Activated CD8-positive, alpha-beta memory T cell treated with anti-CD3 and anti-CD28 coated beads, Interleukin-2, amount 50 U/mL, for 4 hours (primary cell): ENCODE measurements around the gene RELA.
"Not testable (repeated sequence)": the region's sequence is repeated elsewhere in the genome, so short reads cannot be mapped to it uniquely, and the experiment has no call there.

Experiments used
- DNase-seq: peaks from one replicate; pipeline ENCODE4 v3.0.0-alpha.2; 2020

The RELA gene

DNA sequence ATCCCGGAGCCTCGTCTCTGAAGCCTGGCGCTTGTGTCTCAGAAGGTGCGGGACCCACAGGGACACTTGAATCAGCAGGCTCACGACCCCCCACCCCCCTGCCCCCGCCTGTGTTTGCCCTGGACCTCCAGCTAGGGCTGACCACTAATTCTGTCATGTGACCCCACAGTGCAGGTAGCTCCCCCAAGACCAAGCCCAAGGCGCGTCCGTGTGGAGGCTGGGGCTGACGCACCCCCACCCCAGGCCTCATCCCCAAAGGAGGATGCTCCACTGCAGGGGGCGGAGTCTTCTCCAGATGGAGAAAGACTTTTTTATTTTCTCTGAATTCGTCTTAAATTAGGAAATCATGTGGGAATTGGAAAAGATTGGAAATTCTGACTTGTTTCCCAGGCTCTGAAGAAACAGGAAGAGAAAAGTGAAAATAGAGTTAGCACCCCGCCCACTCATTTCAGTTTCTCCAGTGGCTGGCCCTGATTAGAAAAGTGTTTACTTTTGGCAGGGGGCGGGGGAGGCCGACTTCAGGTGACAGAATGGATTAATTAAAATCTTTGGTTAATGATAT is 1.0 kb upstream of the RELA start:
- peak; percentile 50 for DNase-seq

DNA sequence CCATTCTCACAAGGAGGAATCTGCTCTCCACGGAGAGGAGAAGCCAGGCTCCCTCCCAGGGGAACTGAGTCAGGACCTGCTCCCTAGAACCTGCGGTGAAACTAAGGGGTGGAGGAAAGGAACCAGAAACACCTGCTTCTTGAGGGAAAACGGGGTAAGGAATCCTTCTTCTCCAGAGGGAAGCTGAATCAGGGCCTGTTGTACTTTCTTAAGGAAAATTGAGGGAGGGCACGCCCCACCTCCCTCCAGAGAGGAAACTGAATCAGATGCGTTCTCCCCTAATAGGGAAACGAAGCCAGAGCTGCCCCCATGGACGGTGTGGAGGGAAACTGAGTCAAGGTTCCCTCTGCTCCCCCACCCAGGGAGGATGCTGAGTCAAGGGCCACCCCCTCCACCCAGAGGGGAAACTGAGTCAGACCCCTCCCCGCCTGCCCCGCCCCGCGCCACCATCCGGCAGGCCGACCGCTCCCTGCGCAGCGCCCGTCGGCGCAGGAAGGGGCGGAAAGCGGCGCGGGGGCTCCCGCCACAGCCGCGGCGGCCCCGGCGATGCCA is 393 bp downstream of the RELA start:
- no peak for DNase-seq

DNA sequence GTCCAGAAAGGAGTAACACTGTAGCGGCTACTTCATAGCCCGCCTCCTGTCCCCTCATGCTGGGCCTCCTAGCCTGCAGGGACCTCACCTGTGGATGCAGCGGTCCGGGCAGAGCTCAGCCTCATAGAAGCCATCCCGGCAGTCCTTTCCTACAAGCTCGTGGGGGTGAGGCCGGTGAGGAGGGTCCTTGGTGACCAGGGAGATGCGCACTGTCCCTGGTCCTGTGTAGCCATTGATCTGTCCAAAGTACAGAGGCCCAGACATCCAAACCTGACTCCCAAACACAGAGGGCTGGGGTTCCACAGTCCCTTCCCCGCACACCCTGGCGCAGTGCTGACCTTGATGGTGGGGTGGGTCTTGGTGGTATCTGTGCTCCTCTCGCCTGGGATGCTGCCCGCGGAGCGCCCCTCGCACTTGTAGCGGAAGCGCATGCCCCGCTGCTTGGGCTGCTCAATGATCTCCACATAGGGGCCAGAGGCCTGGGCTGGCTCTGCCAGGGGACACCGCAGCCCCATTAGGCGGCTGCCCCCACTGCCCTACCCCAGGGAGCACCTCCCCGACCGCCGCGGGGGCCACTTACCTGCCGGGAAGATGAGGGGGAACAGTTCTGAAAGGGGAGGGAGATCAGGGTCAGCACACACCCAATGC is 993 bp downstream of the RELA start:
- DNase-seq, result no peak

DNA sequence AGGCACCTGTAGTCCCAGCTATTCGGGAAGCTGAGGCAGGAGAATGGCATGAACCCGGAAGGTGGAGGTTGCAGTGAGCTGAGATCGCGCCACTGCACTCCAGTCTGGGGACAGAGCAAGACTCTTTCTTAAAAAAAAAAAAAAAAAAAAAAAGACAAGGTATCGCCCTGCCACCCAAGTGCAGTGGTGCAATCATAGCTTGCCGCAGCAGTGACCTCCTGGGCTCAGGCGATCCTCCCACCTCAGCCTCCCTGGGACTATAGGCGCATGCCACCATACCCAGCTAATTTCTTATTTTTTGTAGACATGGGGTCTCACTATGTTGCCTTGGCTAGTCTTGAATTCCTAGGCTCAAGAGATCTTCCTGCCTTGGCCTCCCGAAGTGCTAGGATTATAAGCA is 1.8 kb downstream of the RELA start:
- not testable (repeated sequence) for DNase-seq

DNA sequence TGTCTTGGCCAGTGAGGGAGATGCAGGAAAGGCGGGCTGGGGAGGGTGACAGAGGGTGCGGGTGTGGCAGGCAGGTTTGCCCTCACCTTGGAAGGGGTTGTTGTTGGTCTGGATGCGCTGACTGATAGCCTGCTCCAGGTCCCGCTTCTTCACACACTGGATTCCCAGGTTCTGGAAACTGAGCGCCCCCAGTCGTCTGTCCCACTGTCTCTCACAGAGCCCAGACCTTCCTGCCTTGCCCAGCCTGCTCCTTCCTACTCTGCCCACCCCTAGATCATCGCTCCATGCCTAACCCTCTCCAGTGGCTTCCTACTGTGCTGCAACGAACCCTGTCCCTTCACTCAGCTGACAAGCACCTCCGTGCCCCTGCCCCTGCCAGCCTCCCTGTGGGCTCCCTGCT is 2.7 kb downstream of the RELA start:
- no peak for DNase-seq

DNA sequence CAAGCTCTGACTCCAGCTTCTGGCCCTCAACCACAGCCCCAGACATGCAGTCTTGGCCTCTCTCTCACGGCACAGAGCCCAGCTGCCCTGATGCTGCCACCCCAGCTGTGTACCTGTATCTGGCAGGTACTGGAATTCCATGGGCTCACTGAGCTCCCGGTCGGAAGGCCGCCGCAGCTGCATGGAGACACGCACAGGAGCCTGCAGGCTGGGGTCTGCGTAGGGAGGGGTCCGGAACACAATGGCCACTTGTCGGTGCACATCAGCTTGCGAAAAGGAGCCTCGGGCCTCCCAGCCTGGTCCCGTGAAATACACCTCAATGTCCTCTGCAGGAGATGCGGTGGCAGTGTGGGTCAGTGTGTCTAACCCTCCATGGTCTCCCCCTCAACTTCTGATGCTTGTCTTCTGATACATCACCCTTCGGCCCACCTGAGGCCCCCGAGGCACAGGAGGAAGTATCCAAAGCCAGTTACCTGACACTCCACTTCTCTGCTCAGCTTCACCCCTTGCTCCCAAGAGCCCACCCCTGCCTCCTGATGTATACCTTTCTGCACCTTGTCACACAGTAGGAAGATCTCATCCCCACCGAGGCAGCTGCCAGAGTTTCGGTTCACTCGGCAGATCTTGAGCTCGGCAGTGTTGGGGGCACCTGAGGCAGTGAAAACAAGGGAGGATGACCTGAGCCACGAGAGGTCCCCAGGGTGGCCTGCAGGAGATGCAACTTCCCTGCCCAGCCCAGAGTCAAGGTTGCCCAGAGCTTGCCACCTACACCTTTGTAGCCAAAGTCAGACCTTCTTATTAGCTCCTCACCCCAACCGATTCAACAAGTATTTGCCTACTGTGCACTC is 4.3 kb downstream of the RELA start:
- DNase-seq, result no peak

DNA sequence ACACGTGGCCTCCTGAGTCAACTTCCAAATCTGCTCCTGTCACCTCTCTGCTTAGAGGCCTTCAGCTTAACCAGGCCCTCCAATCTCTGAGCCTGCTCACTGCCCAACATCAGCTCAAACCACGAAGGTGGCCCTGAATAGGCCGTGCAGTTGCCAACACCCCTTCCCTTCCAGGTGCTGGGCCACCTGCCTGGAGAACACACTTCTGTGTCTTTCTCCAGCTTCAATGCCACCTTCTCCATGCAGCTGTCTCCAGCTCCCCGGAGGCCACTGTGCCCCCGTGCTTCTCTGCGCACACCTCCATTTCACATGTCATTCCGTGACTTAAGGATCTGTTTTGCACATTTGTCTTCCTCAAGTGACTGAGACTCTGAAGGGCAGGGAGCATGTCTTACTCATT is 5.3 kb downstream of the RELA start:
- DNase-seq, result no peak

DNA sequence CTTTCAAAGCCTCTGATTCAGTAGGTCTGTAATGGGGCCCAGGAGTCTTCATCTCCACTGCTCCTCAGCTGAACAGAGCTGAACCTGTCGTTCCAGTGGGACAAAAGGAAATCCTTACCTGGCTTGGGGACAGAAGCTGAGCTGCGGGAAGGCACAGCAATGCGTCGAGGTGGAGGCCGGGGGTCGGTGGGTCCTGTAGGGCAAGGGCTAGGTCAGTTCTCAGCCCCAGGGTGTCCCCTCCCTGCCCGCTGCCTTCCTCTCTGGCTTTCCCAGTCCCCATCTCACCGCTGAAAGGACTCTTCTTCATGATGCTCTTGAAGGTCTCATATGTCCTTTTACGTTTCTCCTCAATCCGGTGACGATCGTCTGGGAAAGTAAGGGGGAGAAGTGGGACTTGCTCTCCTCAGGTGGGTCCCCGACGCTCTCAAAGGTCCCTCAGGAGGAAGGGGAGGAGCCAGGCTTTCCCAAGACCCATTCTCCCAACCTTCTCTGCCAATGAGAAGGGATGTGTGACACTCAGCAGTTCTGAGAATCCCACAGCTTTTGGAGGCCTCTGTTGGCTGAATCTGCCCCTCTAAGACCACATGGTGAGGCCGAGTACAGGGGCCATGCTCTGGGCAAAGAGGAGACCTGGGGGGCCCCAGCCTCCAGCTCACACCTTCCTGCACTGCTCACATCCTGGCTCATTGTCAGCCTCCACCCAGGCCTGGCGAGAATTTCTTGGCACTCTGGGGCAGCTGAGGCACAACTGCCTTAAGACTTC is 7.0 kb downstream of the RELA start:
- no peak for DNase-seq

DNA sequence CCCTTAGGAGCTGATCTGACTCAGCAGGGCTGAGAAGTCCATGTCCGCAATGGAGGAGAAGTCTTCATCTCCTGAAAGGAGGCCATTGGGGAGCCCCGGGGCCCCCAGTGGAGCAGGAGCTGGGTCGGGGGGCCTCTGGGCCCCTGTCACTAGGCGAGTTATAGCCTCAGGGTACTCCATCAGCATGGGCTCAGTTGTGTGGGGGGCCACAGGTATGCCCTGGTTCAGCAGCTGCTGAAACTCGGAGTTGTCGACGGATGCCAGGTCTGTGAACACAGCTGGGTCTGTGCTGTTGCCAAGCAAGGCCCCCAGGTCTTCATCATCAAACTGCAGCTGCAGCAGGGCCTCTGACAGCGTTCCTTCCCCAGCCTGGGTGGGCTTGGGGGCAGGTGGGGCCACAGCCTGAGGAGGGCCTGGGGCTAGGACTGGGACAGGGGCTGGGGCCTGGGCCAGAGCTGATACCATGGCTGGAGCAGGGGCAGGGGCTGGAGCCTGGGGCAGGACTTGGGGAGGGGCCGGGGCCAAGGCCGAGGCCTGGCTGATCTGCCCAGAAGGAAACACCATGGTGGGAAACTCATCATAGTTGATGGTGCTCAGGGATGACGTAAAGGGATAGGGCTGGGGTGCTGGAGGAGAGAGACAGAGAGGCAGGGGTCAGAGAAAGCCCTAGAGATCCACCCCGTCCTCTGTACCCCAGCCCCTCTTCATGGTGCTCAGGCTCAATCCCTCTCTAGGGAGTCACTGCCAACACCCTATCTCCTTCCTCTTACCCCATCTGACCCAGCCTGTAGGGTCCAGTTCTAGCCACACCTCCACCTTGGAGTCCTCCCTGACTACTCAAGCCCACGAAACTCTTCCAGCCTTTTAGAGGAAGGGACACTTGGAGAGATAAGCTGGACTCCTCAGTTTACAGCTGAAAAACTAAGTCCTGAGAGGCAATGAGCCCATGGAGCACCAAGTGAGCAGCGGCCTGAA is 8.1 kb downstream of the RELA start:
- no peak for DNase-seq

DNA sequence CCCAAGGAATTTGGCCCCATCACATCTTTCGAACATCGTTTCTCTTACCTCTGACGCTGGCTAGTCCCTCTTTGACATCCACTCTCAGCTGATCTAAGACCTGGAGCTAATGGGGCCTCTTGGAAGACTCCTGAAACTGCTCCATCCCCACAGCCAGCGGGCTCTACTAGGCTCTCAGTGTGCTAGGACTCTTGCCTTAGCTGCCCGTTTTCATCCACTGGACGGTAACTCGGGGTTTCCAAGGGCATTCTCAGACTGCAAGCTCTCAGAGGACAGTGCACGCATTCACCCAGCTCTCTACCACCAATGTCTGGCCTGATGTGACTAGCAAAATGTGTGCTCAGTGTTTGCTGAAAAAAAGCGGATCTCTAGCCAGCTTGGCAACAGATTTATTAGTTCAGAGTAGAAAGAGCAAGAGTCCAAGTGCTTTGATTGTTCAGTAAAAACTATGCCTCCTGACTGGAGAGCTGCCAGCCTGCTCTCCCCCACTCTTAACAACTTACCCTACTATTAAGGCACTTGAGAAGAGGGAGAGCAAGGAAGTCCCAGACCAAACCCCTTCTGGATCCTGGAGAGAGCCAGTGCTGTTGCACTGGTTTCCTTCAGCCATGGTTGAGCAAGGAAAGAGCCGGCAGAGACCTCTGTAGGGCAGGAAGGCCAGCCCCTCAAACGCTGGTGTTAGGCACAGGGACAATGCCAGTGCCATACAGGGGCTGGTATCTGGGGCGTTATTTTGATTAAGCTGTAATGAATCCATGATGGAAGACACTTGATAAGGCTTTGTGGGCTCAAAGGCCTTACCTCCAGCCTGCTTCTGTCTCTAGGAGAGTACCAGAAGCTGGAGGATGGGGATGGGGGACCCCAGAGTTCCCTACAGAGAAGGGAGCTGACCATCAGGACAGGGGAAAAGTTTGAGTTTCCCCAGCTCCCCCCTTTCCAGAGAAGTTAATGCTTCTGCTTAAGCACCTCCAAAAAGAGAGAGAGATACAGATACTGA is 9.2 kb downstream of the RELA start:
- no peak for DNase-seq

DNA sequence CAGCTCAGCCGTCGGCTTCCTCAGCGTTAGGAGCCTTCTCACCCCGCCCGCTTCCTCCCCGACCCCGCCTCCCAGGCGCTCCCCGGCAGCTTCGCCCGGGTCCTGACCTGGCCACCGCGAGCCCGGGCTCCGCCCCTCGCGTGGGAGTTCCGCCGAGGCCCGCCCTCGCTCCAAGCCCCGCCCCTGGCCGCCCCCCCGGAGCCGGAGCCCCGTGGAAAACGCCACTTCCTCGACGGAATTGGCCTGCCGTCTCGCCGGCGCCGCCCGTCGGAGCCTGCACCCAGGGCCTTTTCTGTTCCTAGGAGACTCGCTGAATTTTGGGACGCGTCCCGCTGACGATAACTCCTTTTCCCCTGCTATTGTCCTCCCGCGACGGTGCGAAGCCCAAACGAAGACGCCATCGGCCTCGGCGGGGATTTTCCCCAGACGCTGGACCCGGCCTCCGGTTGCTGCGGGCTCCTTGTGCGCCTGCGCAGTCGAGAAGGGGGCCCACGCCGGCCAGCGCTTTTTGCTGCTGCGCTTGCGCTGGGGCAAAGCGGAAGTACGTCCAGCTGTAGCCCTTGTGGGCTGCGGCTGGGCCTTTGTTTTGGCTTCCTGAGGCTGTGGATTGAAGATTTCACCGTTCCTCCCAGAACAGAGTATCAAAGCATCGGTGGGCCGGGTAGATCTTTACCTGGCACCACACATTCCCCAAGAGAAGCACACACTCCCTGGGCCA is 10.0 kb downstream of the RELA start:
- DNase-seq, result peak; percentile 98

DNA sequence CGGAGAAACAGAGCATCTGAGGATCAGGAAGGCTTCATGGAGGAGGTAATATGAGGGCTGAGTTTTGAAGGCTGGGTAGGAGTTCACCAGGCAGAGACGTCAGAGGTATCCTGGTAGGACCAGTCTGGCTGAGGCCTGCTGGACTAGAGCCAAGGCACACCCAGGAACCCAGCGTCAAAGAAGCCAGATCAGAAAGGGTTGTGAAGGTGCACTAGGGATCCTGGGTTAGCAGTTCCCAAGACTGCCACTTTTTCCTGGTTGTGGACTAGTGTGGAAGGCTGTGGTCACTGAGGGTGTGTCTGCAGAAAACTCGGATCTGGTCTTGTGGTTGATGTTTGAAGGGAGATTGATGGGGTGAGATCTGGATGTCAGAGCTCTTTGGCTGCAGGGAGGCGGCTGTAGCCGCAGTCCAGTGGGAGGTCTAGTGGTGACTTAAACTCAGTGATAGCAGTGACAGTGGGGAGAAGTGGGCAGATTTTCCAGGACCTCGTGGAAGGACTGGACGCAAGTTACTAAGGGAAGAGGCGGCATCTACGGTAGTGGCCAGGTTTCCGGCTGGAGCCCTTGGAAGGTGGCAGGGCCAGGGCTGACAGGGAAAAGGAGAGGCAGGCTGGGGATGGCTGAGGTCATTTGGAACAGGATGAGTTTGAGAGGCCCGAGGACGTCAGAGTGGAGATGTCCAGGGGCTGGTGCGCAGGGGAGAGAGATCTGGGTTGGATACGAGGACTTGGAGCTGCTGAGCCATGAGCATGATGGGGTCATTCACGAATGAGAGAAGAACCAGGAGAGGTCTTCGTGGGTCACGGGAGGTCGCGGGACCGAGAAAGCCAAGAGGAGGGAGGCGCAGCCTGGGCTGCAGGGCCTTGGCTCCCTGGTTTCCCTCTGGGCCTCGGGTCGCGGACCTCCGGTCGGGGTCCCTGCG is 10.9 kb downstream of the RELA start:
- DNase-seq, result no peak

DNA sequence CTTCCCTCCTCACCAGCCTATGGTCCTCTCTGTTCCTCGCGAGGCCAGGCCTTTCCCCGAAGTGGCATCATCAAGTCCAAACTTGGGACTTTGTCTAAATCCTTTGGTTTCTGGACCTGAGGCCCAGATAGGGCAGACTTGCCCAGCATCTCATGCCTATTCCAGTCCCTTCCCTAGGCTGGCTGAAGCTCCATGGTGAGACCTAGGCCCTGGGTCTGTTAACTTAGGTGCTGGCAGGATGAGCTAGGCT is 11.5 kb downstream of the RELA start:
- DNase-seq, result no peak

DNA sequence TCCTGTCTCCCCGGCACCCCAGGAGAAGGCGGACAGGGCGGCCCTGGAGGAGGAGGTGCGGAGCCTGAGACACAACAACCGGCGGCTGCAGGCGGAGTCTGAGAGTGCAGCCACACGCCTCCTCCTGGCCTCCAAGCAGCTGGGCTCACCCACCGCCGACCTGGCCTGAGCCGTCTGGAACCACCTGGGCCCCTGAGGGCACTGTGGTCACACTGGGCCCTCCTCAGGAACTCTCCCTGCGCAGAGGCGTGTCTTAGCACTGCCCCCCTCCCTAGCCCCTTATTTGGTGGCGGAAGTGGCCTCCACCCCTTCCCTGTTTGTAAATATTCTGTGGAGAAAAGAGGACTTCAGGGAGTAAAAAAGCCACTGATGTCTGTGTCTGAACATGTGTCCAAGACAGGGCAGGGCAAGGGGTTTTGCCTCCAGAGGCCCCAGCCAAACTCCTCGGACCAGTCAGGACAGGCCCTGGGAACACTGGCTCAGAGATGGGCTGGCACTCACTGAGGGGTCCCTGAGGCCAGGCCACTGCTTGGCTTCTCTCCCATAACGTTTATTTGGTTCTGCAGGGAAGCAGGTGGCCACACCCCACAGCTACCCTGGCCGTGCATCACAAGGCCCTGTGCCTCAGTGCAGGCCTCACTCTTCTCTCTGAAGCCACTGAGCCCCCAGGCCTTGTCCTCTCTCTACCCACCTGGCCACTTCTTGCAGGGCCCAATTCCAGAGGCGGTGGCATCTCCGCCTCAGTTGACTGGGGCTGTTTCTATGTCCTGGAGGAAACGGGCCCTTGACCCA is 12.0 kb downstream of the RELA start:
- no peak for DNase-seq

DNA sequence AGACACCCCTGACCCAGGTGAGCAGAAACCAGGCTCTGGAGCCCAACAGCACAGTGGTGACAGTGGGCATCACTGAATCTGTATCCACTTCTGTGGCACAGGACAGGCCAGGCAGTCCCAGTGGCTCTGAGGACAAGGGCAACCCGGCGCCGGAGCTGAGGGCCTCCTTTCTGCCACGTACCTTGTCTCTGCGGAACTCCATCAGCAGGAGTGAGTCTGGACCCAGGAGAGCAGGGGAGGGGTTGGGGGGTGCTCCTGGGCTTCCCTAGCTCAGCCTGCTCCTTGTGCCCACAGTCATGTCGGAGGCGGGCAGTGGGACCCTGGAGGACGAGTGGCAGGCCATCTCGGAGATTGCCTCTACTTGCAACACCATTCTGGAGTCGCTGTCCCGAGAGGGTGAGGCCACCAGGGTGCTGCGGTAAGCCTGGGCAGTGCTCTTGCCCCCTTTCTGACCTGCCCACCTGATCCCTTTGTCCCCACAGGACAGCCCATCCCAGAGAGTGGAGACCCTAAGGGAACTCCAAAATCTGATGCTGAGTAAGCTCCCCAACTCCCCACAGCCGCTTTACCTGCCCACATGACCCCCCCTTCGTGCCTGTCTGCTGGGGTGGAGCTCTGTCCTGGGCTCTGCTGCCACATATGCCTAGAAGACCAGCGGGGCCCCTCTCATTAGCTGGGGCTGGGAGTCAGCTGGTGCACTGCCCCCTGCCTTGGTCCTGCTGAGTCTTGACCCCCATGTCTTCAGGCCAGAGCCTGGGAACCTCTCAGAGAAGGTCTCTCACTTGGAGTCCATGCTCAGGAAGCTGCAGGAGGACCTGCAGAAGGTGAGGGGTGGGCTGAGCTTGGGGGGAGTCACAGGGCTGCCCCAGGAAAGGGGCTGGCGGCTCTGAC is 12.8 kb downstream of the RELA start:
- no peak for DNase-seq

DNA sequence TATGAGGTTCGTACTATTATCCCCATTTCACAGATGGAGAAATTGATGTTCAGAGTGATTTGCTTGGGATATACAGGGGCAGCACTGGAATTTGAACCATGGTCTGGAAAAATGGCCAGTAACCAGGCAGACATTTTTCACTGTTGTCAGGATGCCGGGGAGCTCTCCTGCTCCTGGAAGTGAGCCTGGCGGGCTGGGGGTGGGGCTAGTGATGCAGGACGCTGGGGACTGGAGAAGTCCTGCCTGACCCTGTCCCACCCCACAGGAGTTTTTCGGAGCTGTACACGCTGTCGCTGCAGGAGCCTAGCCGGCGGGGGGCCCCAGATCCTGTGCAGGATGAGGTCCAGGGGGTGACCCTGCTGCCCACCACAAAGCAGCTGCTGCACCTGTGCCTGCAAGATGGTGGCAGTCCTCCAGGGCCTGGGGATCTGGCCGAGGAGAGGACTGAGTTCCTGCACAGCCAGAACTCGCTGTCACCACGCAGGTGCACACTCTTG is 13.7 kb downstream of the RELA start:
- no peak for DNase-seq
